ENCODE measurements around the gene SH3BP4. TPM values are rescaled to one million over a fixed set of nuclear protein-coding genes. Genes with fewer than 3 reads are reported as not detected.
A peak's percentile ranks its signal among the peaks of the same experiment; 100 is the strongest.

The SH3BP4 gene
- total RNA-seq (ENCODE audit: low replicate concordance): 42.6 and 49.5 TPM in 2 replicates
- long read RNA-seq, partial matches to known transcripts: 13 of 15 reads
- long read RNA-seq, other reads (novel, unspliced or antisense): 2 of 15 reads

- DNase-seq (ENCODE audit: extremely low spot score, unreplicated experiment): peak; percentile 85
- H3K4me1 Mint-ChIP-seq (ENCODE audit: unreplicated experiment): peaks cover 52% of the 10 kb centered on the region
- H3K27me3 Mint-ChIP-seq: peaks cover 7% of the 10 kb centered on the region
- peaks cover 9% of the 10 kb centered on the region for H3K36me3 Mint-ChIP-seq
- no peak for TF ChIP-seq CTCF (conservative IDR thresholded peaks at IDR 0.05)
- peak within 1 kb of the TSS; percentile 93 for H3K4me3 Mint-ChIP-seq
- peak within 1 kb of the TSS; percentile 96 for H3K27ac Mint-ChIP-seq
- no peaks in the 10 kb centered on the region for H3K9me3 Mint-ChIP-seq
These were observed at the start of gene SH3BP4 for GRCh38 chr2:234951664-234952269. Gene SH3BP4 (plus strand): TSS chr2:234952017. CDS start chr2:235035003, 82,986 bp downstream.

- Mint-ChIP-seq H3K27ac (no peak overlapping the region), H3K27me3 (no peaks in the 10 kb centered on the region), H3K9me3 (peaks cover 9% of the 10 kb centered on the region), H3K36me3 (no peaks in the 10 kb centered on the region), H3K4me1 (ENCODE audit: unreplicated experiment) (peaks cover 10% of the 10 kb centered on the region), H3K4me3 (no peak overlapping the region)
- no peak for DNase-seq (ENCODE audit: extremely low spot score, unreplicated experiment)
- no peak for TF ChIP-seq CTCF (conservative IDR thresholded peaks at IDR 0.05)
These were observed 47.0 kb upstream of the SH3BP4 start for GRCh38 chr2:234904785-234905184.

- no peak for TF ChIP-seq CTCF (conservative IDR thresholded peaks at IDR 0.05)
- H3K27ac Mint-ChIP-seq: no peak overlapping the region
- no peaks in the 10 kb centered on the region for H3K36me3 Mint-ChIP-seq
- DNase-seq (ENCODE audit: extremely low spot score, unreplicated experiment): no peak
- H3K4me1 Mint-ChIP-seq (ENCODE audit: unreplicated experiment): peaks cover 9% of the 10 kb centered on the region
- no peak overlapping the region for H3K4me3 Mint-ChIP-seq
- no peaks in the 10 kb centered on the region for H3K27me3 Mint-ChIP-seq
- peaks cover 6% of the 10 kb centered on the region for H3K9me3 Mint-ChIP-seq
These were observed 46.1 kb upstream of the SH3BP4 start for GRCh38 chr2:234905547-234906265.

- Mint-ChIP-seq H3K4me1 (ENCODE audit: unreplicated experiment) (peaks cover 6% of the 10 kb centered on the region), H3K4me3 (no peak overlapping the region), H3K27me3 (no peaks in the 10 kb centered on the region), H3K36me3 (no peaks in the 10 kb centered on the region), H3K9me3 (no peaks in the 10 kb centered on the region), H3K27ac (no peak overlapping the region)
- TF ChIP-seq CTCF (conservative IDR thresholded peaks at IDR 0.05): no peak
- DNase-seq (ENCODE audit: extremely low spot score, unreplicated experiment): no peak
These were observed 41.6 kb upstream of the SH3BP4 start for GRCh38 chr2:234910186-234910679.

GRCh38 chr2:234911271-234911670 lies 40.5 kb upstream of the SH3BP4 start:
- Mint-ChIP-seq H3K27ac (no peak overlapping the region), H3K36me3 (no peaks in the 10 kb centered on the region), H3K4me3 (no peak overlapping the region), H3K9me3 (no peaks in the 10 kb centered on the region), H3K27me3 (no peaks in the 10 kb centered on the region), H3K4me1 (ENCODE audit: unreplicated experiment) (peaks cover 6% of the 10 kb centered on the region)
- no peak for DNase-seq (ENCODE audit: extremely low spot score, unreplicated experiment)
- no peak for TF ChIP-seq CTCF (conservative IDR thresholded peaks at IDR 0.05)

Data from type B pancreatic cell (in vitro differentiated cells).